Measurements from ENCODE around the gene SYNDIG1.

SYNDIG1 gene

GRCh38 chr20:24534282-24534681 lies 64.9 kb downstream of the SYNDIG1 start:
- no peak overlapping the region for H3K27ac ChIP-seq (ENCODE audit: low read length, poor library complexity, severe bottlenecking)
- H4K91ac ChIP-seq (ENCODE audit: low read length): no peak overlapping the region
- H3K14ac ChIP-seq (ENCODE audit: low read length in 2 of 2): no peak overlapping the region
- H2BK15ac ChIP-seq (ENCODE audit: low read depth, poor library complexity, severe bottlenecking): no peak overlapping the region
- H2BK5ac ChIP-seq (ENCODE audit: low read depth, low read length, poor library complexity, severe bottlenecking): no peak overlapping the region
- no peaks in the 10 kb centered on the region for H3K79me1 ChIP-seq (replicated peaks; ENCODE audit: low read length, poor library complexity, severe bottlenecking)
- no peak overlapping the region for H2BK120ac ChIP-seq (ENCODE audit: low read depth, low read length)
- no peak overlapping the region for H2BK12ac ChIP-seq (ENCODE audit: low read length in 2 of 2)
- H4K8ac ChIP-seq (ENCODE audit: low read length): no peak overlapping the region
- no peak overlapping the region for H3K9ac ChIP-seq (ENCODE audit: low read length)
- no peaks in the 10 kb centered on the region for H3K4me1 ChIP-seq (ENCODE audit: control insufficient read depth, insufficient read depth, low read depth, low read length)
- H3K9me3 ChIP-seq (ENCODE audit: control insufficient read depth, low read length): no peaks in the 10 kb centered on the region
- DNase-seq: no peak
- no peak overlapping the region for H2AK5ac ChIP-seq (ENCODE audit: low read length, severe bottlenecking)
- H3K36me3 ChIP-seq (ENCODE audit: control insufficient read depth in 1 of 2, insufficient read depth in 2 of 2, low read depth in 1 of 2, low read length in 2 of 2): no peaks in the 10 kb centered on the region
- 82% methylated on average over 9 of the region's 9 CpGs for WGBS
- H2AFZ ChIP-seq (ENCODE audit: low read depth, low read length): no peak overlapping the region
- H3K4me3 ChIP-seq (ENCODE audit: insufficient read depth in 1 of 2, low read depth in 1 of 2, low read length in 2 of 2): no peak overlapping the region
- no peak overlapping the region for H3K4ac ChIP-seq (ENCODE audit: low read depth in 1 of 2, low read length in 2 of 2)
- H3K23ac ChIP-seq (ENCODE audit: low read length in 2 of 2): no peak overlapping the region
- H3K4me2 ChIP-seq (ENCODE audit: low read length, poor library complexity, severe bottlenecking): no peak overlapping the region
- no peak overlapping the region for H3K18ac ChIP-seq (ENCODE audit: low read depth in 1 of 2, low read length in 2 of 2)
- H3K27me3 ChIP-seq (ENCODE audit: control insufficient read depth in 1 of 2, insufficient read depth in 1 of 2, low read length in 2 of 2): no peaks in the 10 kb centered on the region

GRCh38 chr20:24535941-24536730 lies 66.7 kb downstream of the SYNDIG1 start:
- Histone ChIP-seq H3K4me2 (ENCODE audit: low read length, poor library complexity, severe bottlenecking) (no peak overlapping the region), H3K18ac (ENCODE audit: low read depth in 1 of 2, low read length in 2 of 2) (no peak overlapping the region), H3K27me3 (ENCODE audit: control insufficient read depth in 1 of 2, insufficient read depth in 1 of 2, low read length in 2 of 2) (no peaks in the 10 kb centered on the region), H3K4me1 (ENCODE audit: control insufficient read depth, insufficient read depth, low read depth, low read length) (no peaks in the 10 kb centered on the region), H3K36me3 (ENCODE audit: control insufficient read depth in 1 of 2, insufficient read depth in 2 of 2, low read depth in 1 of 2, low read length in 2 of 2) (no peaks in the 10 kb centered on the region), H4K8ac (ENCODE audit: low read length) (no peak overlapping the region), H2BK120ac (ENCODE audit: low read depth, low read length) (no peak overlapping the region), H3K4ac (ENCODE audit: low read depth in 1 of 2, low read length in 2 of 2) (no peak overlapping the region), H3K9me3 (ENCODE audit: control insufficient read depth, low read length) (no peaks in the 10 kb centered on the region), H2AK5ac (ENCODE audit: low read length, severe bottlenecking) (no peak overlapping the region), H2BK12ac (ENCODE audit: low read length in 2 of 2) (no peak overlapping the region), H3K79me1 (replicated peaks; ENCODE audit: low read length, poor library complexity, severe bottlenecking) (no peaks in the 10 kb centered on the region), H3K4me3 (ENCODE audit: insufficient read depth in 1 of 2, low read depth in 1 of 2, low read length in 2 of 2) (no peak overlapping the region), H3K14ac (ENCODE audit: low read length in 2 of 2) (no peak overlapping the region), H2AFZ (ENCODE audit: low read depth, low read length) (no peak overlapping the region), H2BK5ac (ENCODE audit: low read depth, low read length, poor library complexity, severe bottlenecking) (no peak overlapping the region), H2BK15ac (ENCODE audit: low read depth, poor library complexity, severe bottlenecking) (no peak overlapping the region), H3K9ac (ENCODE audit: low read length) (no peak overlapping the region), H3K23ac (ENCODE audit: low read length in 2 of 2) (no peak overlapping the region), H4K91ac (ENCODE audit: low read length) (no peak overlapping the region), H3K27ac (ENCODE audit: low read length, poor library complexity, severe bottlenecking) (no peak overlapping the region)
- 84% methylated on average over 14 of the region's 14 CpGs for WGBS
- no peak for DNase-seq

GRCh38 chr20:24537210-24537609 lies 67.8 kb downstream of the SYNDIG1 start:
- H3K27ac ChIP-seq (ENCODE audit: low read length, poor library complexity, severe bottlenecking): no peak overlapping the region
- H4K8ac ChIP-seq (ENCODE audit: low read length): no peak overlapping the region
- H3K4me3 ChIP-seq (ENCODE audit: insufficient read depth in 1 of 2, low read depth in 1 of 2, low read length in 2 of 2): no peak overlapping the region
- DNase-seq: no peak
- H3K9ac ChIP-seq (ENCODE audit: low read length): no peak overlapping the region
- no peaks in the 10 kb centered on the region for H3K36me3 ChIP-seq (ENCODE audit: control insufficient read depth in 1 of 2, insufficient read depth in 2 of 2, low read depth in 1 of 2, low read length in 2 of 2)
- no peaks in the 10 kb centered on the region for H3K79me1 ChIP-seq (replicated peaks; ENCODE audit: low read length, poor library complexity, severe bottlenecking)
- no peak overlapping the region for H2BK5ac ChIP-seq (ENCODE audit: low read depth, low read length, poor library complexity, severe bottlenecking)
- no peak overlapping the region for H2BK120ac ChIP-seq (ENCODE audit: low read depth, low read length)
- WGBS: 100% methylated on average over 1 of the region's 1 CpG
- no peaks in the 10 kb centered on the region for H3K4me1 ChIP-seq (ENCODE audit: control insufficient read depth, insufficient read depth, low read depth, low read length)
- H2AK5ac ChIP-seq (ENCODE audit: low read length, severe bottlenecking): no peak overlapping the region
- no peak overlapping the region for H2BK15ac ChIP-seq (ENCODE audit: low read depth, poor library complexity, severe bottlenecking)
- H3K4me2 ChIP-seq (ENCODE audit: low read length, poor library complexity, severe bottlenecking): no peak overlapping the region
- no peak overlapping the region for H2AFZ ChIP-seq (ENCODE audit: low read depth, low read length)
- peaks cover 0 to 4% of the 10 kb centered on the region in 2 experiments for H3K27me3 ChIP-seq (ENCODE audit: control insufficient read depth in 1 of 2, insufficient read depth in 1 of 2, low read length in 2 of 2)
- H4K91ac ChIP-seq (ENCODE audit: low read length): no peak overlapping the region
- H2BK12ac ChIP-seq (ENCODE audit: low read length in 2 of 2): no peak overlapping the region
- H3K9me3 ChIP-seq (ENCODE audit: control insufficient read depth, low read length): no peaks in the 10 kb centered on the region
- H3K18ac ChIP-seq (ENCODE audit: low read depth in 1 of 2, low read length in 2 of 2): no peak overlapping the region
- H3K14ac ChIP-seq (ENCODE audit: low read length in 2 of 2): no peak overlapping the region
- no peak overlapping the region for H3K4ac ChIP-seq (ENCODE audit: low read depth in 1 of 2, low read length in 2 of 2)
- no peak overlapping the region for H3K23ac ChIP-seq (ENCODE audit: low read length in 2 of 2)

GRCh38 chr20:24542721-24543120 lies 73.3 kb downstream of the SYNDIG1 start:
- H3K27me3 ChIP-seq (ENCODE audit: control insufficient read depth in 1 of 2, insufficient read depth in 1 of 2, low read length in 2 of 2): peaks cover 0 to 20% of the 10 kb centered on the region in 2 experiments
- no peak overlapping the region for H3K27ac ChIP-seq (ENCODE audit: low read length, poor library complexity, severe bottlenecking)
- DNase-seq: no peak
- H3K9me3 ChIP-seq (ENCODE audit: control insufficient read depth, low read length): peaks cover 5% of the 10 kb centered on the region
- no peaks in the 10 kb centered on the region for H3K79me1 ChIP-seq (replicated peaks; ENCODE audit: low read length, poor library complexity, severe bottlenecking)
- peaks cover 0 to 10% of the 10 kb centered on the region in 2 experiments for H3K36me3 ChIP-seq (ENCODE audit: control insufficient read depth in 1 of 2, insufficient read depth in 2 of 2, low read depth in 1 of 2, low read length in 2 of 2)
- no peaks in the 10 kb centered on the region for H3K4me1 ChIP-seq (ENCODE audit: control insufficient read depth, insufficient read depth, low read depth, low read length)
- H4K8ac ChIP-seq (ENCODE audit: low read length): no peak overlapping the region
- no peak overlapping the region for H3K14ac ChIP-seq (ENCODE audit: low read length in 2 of 2)
- H2BK15ac ChIP-seq (ENCODE audit: low read depth, poor library complexity, severe bottlenecking): no peak overlapping the region
- no peak overlapping the region for H2AFZ ChIP-seq (ENCODE audit: low read depth, low read length)
- H3K4me3 ChIP-seq (ENCODE audit: insufficient read depth in 1 of 2, low read depth in 1 of 2, low read length in 2 of 2): no peak overlapping the region
- H3K9ac ChIP-seq (ENCODE audit: low read length): no peak overlapping the region
- H2BK120ac ChIP-seq (ENCODE audit: low read depth, low read length): no peak overlapping the region
- H3K18ac ChIP-seq (ENCODE audit: low read depth in 1 of 2, low read length in 2 of 2): no peak overlapping the region
- no peak overlapping the region for H2BK5ac ChIP-seq (ENCODE audit: low read depth, low read length, poor library complexity, severe bottlenecking)
- no peak overlapping the region for H4K91ac ChIP-seq (ENCODE audit: low read length)
- H2AK5ac ChIP-seq (ENCODE audit: low read length, severe bottlenecking): no peak overlapping the region
- no peak overlapping the region for H3K23ac ChIP-seq (ENCODE audit: low read length in 2 of 2)
- no peak overlapping the region for H2BK12ac ChIP-seq (ENCODE audit: low read length in 2 of 2)
- H3K4ac ChIP-seq (ENCODE audit: low read depth in 1 of 2, low read length in 2 of 2): no peak overlapping the region
- WGBS: 53% methylated on average over 3 of the region's 3 CpGs
- H3K4me2 ChIP-seq (ENCODE audit: low read length, poor library complexity, severe bottlenecking): no peak overlapping the region
